Activated CD8-positive, alpha-beta T cell treated with anti-CD3 and anti-CD28 coated beads for 36 hours (primary cell): ENCODE measurements around the gene WDR54. TPM values are rescaled to one million over a fixed set of nuclear protein-coding genes. Genes with fewer than 3 reads are reported as not detected.
"Not testable (repeated sequence)": the region's sequence is repeated elsewhere in the genome, so short reads cannot be mapped to it uniquely, and the experiment has no call there.

ENCODE experiments used
- ATAC-seq: fragments of 200-7000 bp; cut with Tn5 transposase; one replicate; pipeline ENCODE4 v1.10.0; 2021; ENCODE audit warnings: mild to moderate bottlenecking, moderate library complexity
- CTCF ChIA-PET: fragments of 350-600 bp; sonication (Branson Sonifier 250); formaldehyde crosslinking; loops from one replicate; lab custom pipeline; 2021; ENCODE audit warnings: antibody characterized with exemption; lab: Charles Lee
- POLR2A ChIA-PET: fragments of 350-600 bp; sonication (Branson Sonifier 250); formaldehyde crosslinking; loops from one replicate; lab custom pipeline; 2021; ENCODE audit warnings: antibody characterized with exemption; lab: Charles Lee
- DNase-seq: peaks from one replicate; pipeline ENCODE4 v3.0.0-alpha.2; 2020
- H3K27ac Mint-ChIP-seq: one replicate; pipeline ENCODE4 v1.8.0; 2021; ENCODE audit warnings: mild to moderate bottlenecking, mixed read lengths
- H3K27me3 Mint-ChIP-seq: one replicate; pipeline ENCODE4 v1.8.0; 2021; ENCODE audit warnings: mixed read lengths
- H3K36me3 Mint-ChIP-seq: one replicate; pipeline ENCODE4 v1.8.0; 2021; ENCODE audit warnings: low read depth, mixed read lengths
- H3K4me1 Mint-ChIP-seq: one replicate; pipeline ENCODE4 v1.8.0; 2021; ENCODE audit warnings: low read depth, mixed read lengths
- H3K4me3 Mint-ChIP-seq: one replicate; pipeline ENCODE4 v1.8.0; 2021; ENCODE audit warnings: mild to moderate bottlenecking, moderate library complexity, mixed read lengths
- H3K9me3 Mint-ChIP-seq: one replicate; pipeline ENCODE4 v1.8.0; 2021; ENCODE audit warnings: mixed read lengths
- CTCF ChIP-seq: fragments of 200-600 bp; IDR thresholded peaks from one replicate; pipeline ENCODE4 v1.8.0; 2022; ENCODE audit warnings: antibody characterized with exemption, mild to moderate bottlenecking
- intact Hi-C: fragments of 100-400 bp; cut with micrococcal nuclease; formaldehyde crosslinking; loops from one replicate; pipeline ENCODE4 v1.10.0; 2022
- total RNA-seq, 2 experiments: library from RNA; stranded (reverse); gene quantifications; one replicate each; pipeline ENCODE4 v1.2.3, GENCODE V29; 2021

Gene WDR54
- total RNA-seq, 2 experiments from 2014 or later = 129 to 132 TPM

DNA sequence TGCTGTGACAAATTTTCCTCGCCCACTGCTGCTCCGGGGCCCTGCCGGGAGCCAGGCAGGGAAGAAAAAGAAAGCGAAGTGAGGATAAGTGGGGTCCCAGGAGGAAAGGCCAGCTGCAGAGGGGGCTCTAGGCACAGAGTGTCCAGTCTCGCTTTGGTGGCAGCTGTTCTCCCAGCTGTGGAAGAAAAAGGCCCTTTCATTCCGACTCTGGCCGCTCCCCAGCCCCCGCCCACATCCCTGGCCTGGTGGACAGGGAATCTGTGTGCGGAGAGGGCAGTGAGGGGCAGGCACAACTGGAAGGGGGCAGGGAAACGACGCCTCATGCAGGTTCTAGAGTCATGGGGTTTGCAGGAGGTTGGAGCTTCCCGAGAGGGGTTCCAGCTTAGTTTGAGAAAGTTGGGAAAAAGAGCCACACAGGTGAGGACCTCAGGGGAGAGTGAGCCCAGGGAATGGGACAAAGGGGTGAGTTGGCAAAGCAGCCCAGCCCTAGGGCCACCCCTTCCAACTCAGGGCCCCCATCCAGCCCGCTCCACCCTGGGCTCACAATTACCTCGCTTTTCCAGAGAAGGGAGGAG is 18.4 kb downstream of the WDR54 start:
- CTCF ChIA-PET = interaction anchor here (1.0 to 1.4 kb wide), 3 partner anchors 9 to 19 kb away, joined by 3 to 6 read pairs (median 4); partner anchors contain the start of genes C2orf81 and WDR54
- H3K27me3 Mint-ChIP-seq = peaks cover 27% of the 10 kb centered on the region
- peaks cover 9% of the 10 kb centered on the region for H3K4me1 Mint-ChIP-seq
- H3K36me3 Mint-ChIP-seq = no peaks in the 10 kb centered on the region
- no peak overlapping the region for H3K27ac Mint-ChIP-seq
- DNase-seq (no peak), ATAC-seq (no peak)
- H3K4me3 Mint-ChIP-seq = peak overlapping the region; percentile 29
- intact Hi-C loops = no loop called here
- no peaks in the 10 kb centered on the region for H3K9me3 Mint-ChIP-seq
- POLR2A ChIA-PET = interaction anchor here (0.9 to 2.1 kb wide), 7 partner anchors 9 to 48 kb away, joined by 3 to 8 read pairs (median 3); partner anchors contain the start of genes C2orf81, INO80B, MRPL53 and WDR54
- no peak for TF ChIP-seq CTCF

- peaks cover 28% of the 10 kb centered on the region for H3K27me3 Mint-ChIP-seq
- CTCF ChIA-PET = interaction anchor here (1.0 to 1.4 kb wide), 3 partner anchors 9 to 20 kb away, joined by 3 to 6 read pairs (median 4); partner anchors contain the start of genes C2orf81 and WDR54
- POLR2A ChIA-PET = interaction anchor here (0.6 to 2.1 kb wide), 8 partner anchors 8 to 49 kb away, joined by 3 to 8 read pairs (median 3); partner anchors contain the start of genes C2orf81, INO80B, MRPL53 and WDR54
- no peaks in the 10 kb centered on the region for H3K9me3 Mint-ChIP-seq
- ATAC-seq = peak; percentile 92
- H3K36me3 Mint-ChIP-seq = no peaks in the 10 kb centered on the region
- H3K4me3 Mint-ChIP-seq = peak overlapping the region; percentile 43
- no peak overlapping the region for H3K27ac Mint-ChIP-seq
- TF ChIP-seq CTCF = no peak
- DNase-seq = peak; percentile 70
- H3K4me1 Mint-ChIP-seq = peaks cover 9% of the 10 kb centered on the region
- intact Hi-C loops = no loop called here
Observed at GRCh38 chr2:74440378-74441169, 19.0 kb downstream of the WDR54 start.

- DNase-seq = no peak
- H3K4me1 Mint-ChIP-seq = peaks cover 9% of the 10 kb centered on the region
- no peak for TF ChIP-seq CTCF
- intact Hi-C loops = no loop called here
- CTCF ChIA-PET = interaction anchor here (1.1 kb wide), 1 partner anchor 13 kb away, joined by 4 read pairs; no protein-coding TSS in a partner anchor
- peak overlapping the region; percentile 43 for H3K4me3 Mint-ChIP-seq
- ATAC-seq = peak; percentile 64
- POLR2A ChIA-PET = interaction anchor here (0.6 to 1.0 kb wide), 2 partner anchors 9 to 50 kb away, joined by 3 read pairs; no protein-coding TSS in a partner anchor
- peaks cover 28% of the 10 kb centered on the region for H3K27me3 Mint-ChIP-seq
- H3K36me3 Mint-ChIP-seq = no peaks in the 10 kb centered on the region
- no peaks in the 10 kb centered on the region for H3K9me3 Mint-ChIP-seq
- no peak overlapping the region for H3K27ac Mint-ChIP-seq
Observed at GRCh38 chr2:74441170-74441689, 19.7 kb downstream of the WDR54 start.

- no peak within 1 kb of the TSS for H3K27ac Mint-ChIP-seq
- intact Hi-C loops = no loop called here
- ATAC-seq (peak; percentile 12), DNase-seq (peak; percentile 59)
- no peaks in the 10 kb centered on the region for H3K36me3 Mint-ChIP-seq
- no peaks in the 10 kb centered on the region for H3K9me3 Mint-ChIP-seq
- H3K4me3 Mint-ChIP-seq = peak within 1 kb of the TSS; percentile 47
- H3K27me3 Mint-ChIP-seq = peaks cover 28% of the 10 kb centered on the region
- CTCF ChIA-PET = interaction anchor here (0.8 to 1.1 kb wide), 2 partner anchors 10 to 146 kb away, joined by 3 to 4 read pairs; no protein-coding TSS in a partner anchor
- POLR2A ChIA-PET = interaction anchor here (1.0 kb wide), 2 partner anchors 9 to 13 kb away, joined by 3 to 5 read pairs; partner anchors contain the start of gene INO80B
- TF ChIP-seq CTCF = no peak
- H3K4me1 Mint-ChIP-seq = peaks cover 9% of the 10 kb centered on the region
Observed at GRCh38 chr2:74441690-74442482, 20.4 kb downstream of the WDR54 start, which contains the start of gene RTKN. TSS of gene RTKN (minus strand) at chr2:74441937. CDS start at chr2:74441816, 121 bp downstream.

DNA sequence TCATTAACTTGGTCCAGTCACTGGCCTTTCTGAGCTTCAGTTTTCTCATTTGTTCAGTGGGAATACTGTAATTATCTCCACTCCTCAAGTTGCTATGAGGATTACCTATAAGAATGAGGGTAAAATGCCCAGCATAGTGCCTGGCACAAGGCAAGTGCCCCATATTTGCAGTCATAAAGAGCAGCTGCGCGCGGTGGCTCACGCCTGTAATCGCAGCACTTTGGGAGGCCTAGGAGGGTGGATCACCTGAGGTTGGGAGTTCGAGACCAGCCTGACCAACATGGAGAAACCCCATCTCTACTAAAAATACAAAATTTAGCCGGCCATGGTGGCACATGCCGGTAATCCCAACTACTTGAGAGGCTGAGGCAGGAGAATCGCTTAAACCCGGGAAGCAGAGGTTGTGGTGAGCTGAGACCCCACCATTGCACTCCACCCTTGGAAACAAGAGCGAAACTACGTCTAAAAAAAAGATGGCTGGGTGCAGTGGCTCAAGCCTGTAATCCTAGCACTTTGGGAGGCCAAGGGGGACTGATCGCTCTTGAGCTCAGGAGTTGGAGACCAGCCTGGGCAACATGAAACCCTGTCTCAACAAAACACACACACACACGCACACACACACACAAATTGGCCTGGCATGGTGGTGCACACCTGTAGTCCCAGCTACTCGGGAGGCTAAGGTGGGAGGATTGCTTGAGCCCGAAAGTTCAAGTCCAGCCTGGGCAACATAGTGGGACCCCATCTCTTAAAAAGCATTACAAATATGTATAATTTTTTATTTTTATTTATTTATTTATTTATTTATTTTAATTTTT is 21.2 kb downstream of the WDR54 start:
- ChIA-PET CTCF (interaction anchor here (0.8 to 1.3 kb wide), 3 partner anchors 11 to 146 kb away, joined by 3 to 4 read pairs (median 3); no protein-coding TSS in a partner anchor), POLR2A (interaction anchor here (0.8 to 1.3 kb wide), 3 partner anchors 12 to 237 kb away, joined by 3 to 5 read pairs (median 4); partner anchors contain the start of gene INO80B)
- H3K4me3 Mint-ChIP-seq = peak overlapping the region; percentile 47
- DNase-seq, H3K36me3 Mint-ChIP-seq, H3K4me1 Mint-ChIP-seq, H3K9me3 Mint-ChIP-seq, intact Hi-C loops, H3K27ac Mint-ChIP-seq, ATAC-seq: not testable (repeated sequence)
- peaks cover 30% of the 10 kb centered on the region for H3K27me3 Mint-ChIP-seq
